Upper lobe of left lung (tissue), 6 donors: ENCODE measurements around the gene IFT172. TPM values are rescaled to one million over a fixed set of nuclear protein-coding genes. Genes with fewer than 3 reads are reported as not detected.

ENCODE experiments used
- ATAC-seq, 2 donors: fragments of 200-7000 bp; cut with Tn5 transposase; one replicate each; pipeline ENCODE4 v1.9.1; 2022; ENCODE audit warnings: mild to moderate bottlenecking in 2 of 2, moderate library complexity in 2 of 2; ENCODE audit not compliant: low FRiP score in 2 of 2
- DNase-seq, 2 donors: peaks; one replicate each; pipeline ENCODE4 v3.0.0-alpha.2; 2019 to 2020
- H3K27ac ChIP-seq, 4 donors: fragments of 200-600 bp; sonication (generic); one replicate each; pipeline ENCODE4 v1.5.1; 2016 to 2019
- H3K27me3 ChIP-seq, 4 donors: fragments of 200-600 bp; sonication (generic); one replicate each; pipeline ENCODE4 v1.5.1; 2017 to 2019
- H3K36me3 ChIP-seq, 4 donors: fragments of 200-600 bp; sonication (generic); one replicate each; pipeline ENCODE4 v1.5.1; 2016 to 2019
- H3K4me1 ChIP-seq, 4 donors: fragments of 200-600 bp; sonication (generic); one replicate each; pipeline ENCODE4 v1.5.1; 2018 to 2019
- H3K4me3 ChIP-seq, 4 donors: fragments of 200-600 bp; sonication (generic); one replicate each; pipeline ENCODE4 v1.5.1; 2017 to 2019; ENCODE audit warnings: mild to moderate bottlenecking in 2 of 4, moderate library complexity in 1 of 4
- H3K9me3 ChIP-seq, 4 donors: fragments of 200-600 bp; sonication (generic); one replicate each; pipeline ENCODE4 v1.5.1; 2018 to 2019
- CTCF ChIP-seq, 6 experiments: fragments of 450-650 bp in 4 of 6; fragments of 200-600 bp in 2 of 6; sonication (generic) in 2 of 6; IDR thresholded peaks; one replicate each; pipeline ENCODE4 v1.5.1; 2016 to 2019; ENCODE audit warnings: antibody characterized with exemption in 6 of 6
- EP300 ChIP-seq, 4 donors: sonication (generic); formaldehyde crosslinking; IDR thresholded peaks; one replicate each; pipeline ENCODE4 v1.5.1; 2017; ENCODE audit warnings: antibody characterized with exemption in 4 of 4, control low read depth in 2 of 4
- POLR2A ChIP-seq, 4 donors: fragments of 450-650 bp; IDR thresholded peaks; one replicate each; pipeline ENCODE4 v1.5.1; 2016 to 2017; ENCODE audit warnings: antibody characterized with exemption in 4 of 4, mild to moderate bottlenecking in 2 of 4
- POLR2AphosphoS5 ChIP-seq, 2 donors: sonication (generic); formaldehyde crosslinking; IDR thresholded peaks; one replicate each; pipeline ENCODE4 v1.5.1; 2017; ENCODE audit warnings: antibody characterized with exemption in 2 of 2
- WGBS, 2 donors: methylation state at CpG; one replicate each; pipeline ENCODE4 v1.1.5; 2017 to 2018; 5-methylcytosine and 5-hydroxymethylcytosine counted together
- total RNA-seq, 6 donors: library from RNA; depleted of rRNA in 4 of 6; stranded (reverse); fragments of >200 nt in 4 of 6; gene quantifications; one replicate each; pipeline versions ENCODE4 v1.1.0 to v1.2.1, GENCODE V29; 2016 to 2021
- donor health status: DM: no; HTN: no; CAD: no; lungs with moderate emphysema.
- donor health status: DM: no; HTN: yes; CAD: no; lungs with severe emphysema.

The IFT172 gene
- total RNA-seq, 6 donors from 2014 or later, result 24.3 to 80.6 (median 29.8) TPM

GRCh38 chr2:27442920-27443282, 46.6 kb downstream of the IFT172 start:
- Histone ChIP-seq H3K4me1 (peaks cover 0 to 8% (median 2%) of the 10 kb centered on the region in 4 donors), H3K27me3 (no peaks in the 10 kb centered on the region), H3K27ac (peak overlapping the region in 3 of 4 donors; percentile 58 to 67 (median 65)), H3K36me3 (peaks cover 36 to 72% (median 53%) of the 10 kb centered on the region in 4 donors), H3K9me3 (no peaks in the 10 kb centered on the region), H3K4me3 (peak overlapping the region in 3 of 4 donors; percentile 48 to 57 (median 54))
- TF ChIP-seq CTCF (IDR thresholded peaks at IDR 0.05) (no peak), POLR2AphosphoS5 (IDR thresholded peaks at IDR 0.05) (no peak), EP300 (IDR thresholded peaks at IDR 0.05) (no peak), POLR2A (IDR thresholded peaks at IDR 0.05) (no peak)
- 73 to 77% methylated on average over 5 to 6 of the region's 6 CpGs for WGBS, 2 donors
- DNase-seq, result peak; percentile 23 to 42
- peak in 1 of 2 donors; percentile 14 for ATAC-seq

GRCh38 chr2:27441958-27442919, 47.3 kb downstream of the IFT172 start, which contains the start of gene KRTCAP3:
Gene KRTCAP3, plus strand, starts transcription at chr2:27442381. Its CDS starts 32 bp downstream, at chr2:27442413.
- Histone ChIP-seq H3K4me3 (peak within 1 kb of the TSS in 3 of 4 donors; percentile 48 to 57 (median 54)), H3K27ac (peak within 1 kb of the TSS in 3 of 4 donors; percentile 58 to 67 (median 65)), H3K9me3 (no peaks in the 10 kb centered on the region), H3K36me3 (peaks cover 42 to 72% (median 57%) of the 10 kb centered on the region in 4 donors), H3K27me3 (no peaks in the 10 kb centered on the region), H3K4me1 (peaks cover 0 to 8% (median 2%) of the 10 kb centered on the region in 4 donors)
- DNase-seq (peak; percentile 75 to 94), ATAC-seq (peak; percentile 76 to 94)
- TF ChIP-seq CTCF (IDR thresholded peaks at IDR 0.05) (peak in 3 of 6 experiments; percentile 17 to 41 (median 33)), POLR2A (IDR thresholded peaks at IDR 0.05) (peak in 1 of 4 donors; percentile 41), EP300 (IDR thresholded peaks at IDR 0.05) (no peak), POLR2AphosphoS5 (IDR thresholded peaks at IDR 0.05) (no peak)
- WGBS, 2 donors, result 52 to 76% methylated on average over 49 to 58 of the region's 80 CpGs

- 88 to 90% methylated on average over 10 of the region's 10 CpGs for WGBS, 2 donors
- no peaks in the 10 kb centered on the region for H3K9me3 ChIP-seq
- no peak overlapping the region for H3K4me3 ChIP-seq
- peaks cover 45 to 80% (median 65%) of the 10 kb centered on the region in 4 donors for H3K36me3 ChIP-seq
- no peaks in the 10 kb centered on the region for H3K27me3 ChIP-seq
- TF ChIP-seq CTCF (IDR thresholded peaks at IDR 0.05) (no peak), POLR2A (IDR thresholded peaks at IDR 0.05) (no peak), EP300 (IDR thresholded peaks at IDR 0.05) (no peak), POLR2AphosphoS5 (IDR thresholded peaks at IDR 0.05) (no peak)
- H3K27ac ChIP-seq, result no peak overlapping the region
- no peak for DNase-seq
- no peak for ATAC-seq
- peaks cover 0 to 7% (median 2%) of the 10 kb centered on the region in 4 donors for H3K4me1 ChIP-seq
Observed at GRCh38 chr2:27441226-27441926, 48.2 kb downstream of the IFT172 start.

- 85 to 94% methylated on average over 6 of the region's 6 CpGs for WGBS, 2 donors
Observed at GRCh38 chr2:27435628-27436027, 53.9 kb downstream of the IFT172 start.

More at GRCh38 chr2:27435628-27436027, 53.9 kb downstream of the IFT172 start:
- Histone ChIP-seq H3K4me3 (no peak overlapping the region), H3K27ac (no peak overlapping the region), H3K9me3 (no peaks in the 10 kb centered on the region), H3K27me3 (no peaks in the 10 kb centered on the region), H3K4me1 (peaks cover 12 to 22% (median 16%) of the 10 kb centered on the region in 4 donors), H3K36me3 (peaks cover 61 to 82% (median 71%) of the 10 kb centered on the region in 4 donors)
- ATAC-seq, result no peak
- DNase-seq, result no peak
- no peak for TF ChIP-seq CTCF (IDR thresholded peaks at IDR 0.05)
- TF ChIP-seq EP300 (IDR thresholded peaks at IDR 0.05), result no peak
- no peak for TF ChIP-seq POLR2A (IDR thresholded peaks at IDR 0.05)
- no peak for TF ChIP-seq POLR2AphosphoS5 (IDR thresholded peaks at IDR 0.05)
